ENCODE results near the gene FGD2. TPM values are rescaled to one million over a fixed set of nuclear protein-coding genes. Genes with fewer than 3 reads are reported as not detected.

FGD2 gene
- total and polyA plus RNA-seq, 2 donors = 8.5 to 22.1 TPM

DNA sequence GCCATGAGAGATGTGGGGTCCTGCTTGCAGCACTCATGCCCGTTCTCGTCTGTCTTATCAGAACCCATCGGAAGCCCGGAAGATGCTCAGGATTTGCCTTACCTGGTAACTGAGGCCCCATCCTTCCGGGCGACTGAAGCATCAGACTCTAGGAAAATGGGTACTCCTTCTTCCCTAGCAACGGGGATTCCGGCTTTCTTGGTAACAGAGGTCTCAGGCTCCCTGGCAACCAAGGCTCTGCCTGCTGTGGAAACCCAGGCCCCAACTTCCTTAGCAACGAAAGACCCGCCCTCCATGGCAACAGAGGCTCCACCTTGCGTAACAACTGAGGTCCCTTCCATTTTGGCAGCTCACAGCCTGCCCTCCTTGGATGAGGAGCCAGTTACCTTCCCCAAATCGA is 42.6 kb upstream of the FGD2 start:
- Histone ChIP-seq H3K9me3 (ENCODE audit: control insufficient read depth in 2 of 2, insufficient read depth in 1 of 2, low read length in 1 of 2) (peaks cover 0 to 11% of the 10 kb centered on the region in 2 donors), H3K4me3 (ENCODE audit: low read length in 2 of 2) (peak overlapping the region; percentile 23 to 46), H3K27ac (ENCODE audit: low read depth in 1 of 2, low read length in 1 of 2) (peak overlapping the region; percentile 73 to 95), H3K27me3 (ENCODE audit: control insufficient read depth in 2 of 2, insufficient read depth in 1 of 2, low read length in 1 of 2) (peaks cover 0 to 2% of the 10 kb centered on the region in 2 donors), H3K36me3 (ENCODE audit: control insufficient read depth in 2 of 2, insufficient read depth in 2 of 2, low read length in 1 of 2) (peaks cover 11 to 19% of the 10 kb centered on the region in 2 donors), H3K4me1 (ENCODE audit: control insufficient read depth in 2 of 2, insufficient read depth in 2 of 2, low read length in 2 of 2) (peaks cover 24 to 59% of the 10 kb centered on the region in 2 donors)
- peak; percentile 77 to 96 (median 91) for DNase-seq (ENCODE audit: low read depth in 6 of 9, low spot score in 9 of 9)
- WGBS = 19% methylated on average over 12 of the region's 12 CpGs

DNA sequence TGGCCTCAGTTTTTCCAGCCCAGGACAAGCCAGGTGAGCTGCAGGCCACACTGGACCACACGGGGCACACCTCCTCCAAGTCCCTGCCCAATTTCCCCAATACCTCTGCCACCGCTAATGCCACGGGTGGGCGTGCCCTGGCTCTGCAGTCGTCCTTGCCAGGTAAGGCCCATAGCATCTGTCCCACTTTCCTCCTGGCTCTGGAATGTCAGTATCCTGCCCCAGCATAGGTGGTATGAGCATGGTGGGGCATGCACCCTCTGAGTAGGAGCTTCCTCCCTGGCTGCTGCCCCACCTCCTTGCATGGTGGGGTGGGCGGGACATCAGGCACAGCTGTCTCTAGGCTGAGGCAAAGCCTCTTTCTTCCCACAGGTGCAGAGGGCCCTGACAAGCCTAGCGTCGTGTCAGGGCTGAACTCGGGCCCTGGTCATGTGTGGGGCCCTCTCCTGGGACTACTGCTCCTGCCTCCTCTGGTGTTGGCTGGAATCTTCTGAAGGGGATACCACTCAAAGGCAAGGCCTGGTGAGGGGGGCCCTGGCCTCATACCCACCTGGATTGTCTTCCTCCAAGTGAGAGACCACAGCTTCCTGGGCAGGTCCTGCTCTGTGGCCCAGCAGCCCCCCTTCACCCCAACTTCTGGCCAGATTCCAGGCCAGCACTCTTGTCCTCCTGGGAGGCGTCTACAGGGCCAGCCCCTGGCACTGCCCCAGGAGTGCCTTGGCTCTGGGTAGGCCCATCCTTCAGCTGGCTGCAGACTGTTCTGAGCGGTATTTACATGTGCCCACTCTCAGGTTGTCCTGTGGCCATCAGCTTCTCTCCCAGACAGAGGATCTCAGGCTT is 41.8 kb upstream of the FGD2 start:
- H3K9me3 ChIP-seq (ENCODE audit: control insufficient read depth in 2 of 2, insufficient read depth in 1 of 2, low read length in 1 of 2) = peaks cover 0 to 11% of the 10 kb centered on the region in 2 donors
- peaks cover 19 to 27% of the 10 kb centered on the region in 2 donors for H3K36me3 ChIP-seq (ENCODE audit: control insufficient read depth in 2 of 2, insufficient read depth in 2 of 2, low read length in 1 of 2)
- 40% methylated on average over 11 of the region's 11 CpGs for WGBS
- peak in 7 of 9 donors; percentile 55 to 93 (median 85) for DNase-seq (ENCODE audit: low read depth in 6 of 9, low spot score in 9 of 9)
- peaks cover 0 to 2% of the 10 kb centered on the region in 2 donors for H3K27me3 ChIP-seq (ENCODE audit: control insufficient read depth in 2 of 2, insufficient read depth in 1 of 2, low read length in 1 of 2)
- peak overlapping the region; percentile 73 to 95 for H3K27ac ChIP-seq (ENCODE audit: low read depth in 1 of 2, low read length in 1 of 2)
- peak overlapping the region; percentile 23 to 46 for H3K4me3 ChIP-seq (ENCODE audit: low read length in 2 of 2)
- H3K4me1 ChIP-seq (ENCODE audit: control insufficient read depth in 2 of 2, insufficient read depth in 2 of 2, low read length in 2 of 2) = peaks cover 24 to 59% of the 10 kb centered on the region in 2 donors

DNA sequence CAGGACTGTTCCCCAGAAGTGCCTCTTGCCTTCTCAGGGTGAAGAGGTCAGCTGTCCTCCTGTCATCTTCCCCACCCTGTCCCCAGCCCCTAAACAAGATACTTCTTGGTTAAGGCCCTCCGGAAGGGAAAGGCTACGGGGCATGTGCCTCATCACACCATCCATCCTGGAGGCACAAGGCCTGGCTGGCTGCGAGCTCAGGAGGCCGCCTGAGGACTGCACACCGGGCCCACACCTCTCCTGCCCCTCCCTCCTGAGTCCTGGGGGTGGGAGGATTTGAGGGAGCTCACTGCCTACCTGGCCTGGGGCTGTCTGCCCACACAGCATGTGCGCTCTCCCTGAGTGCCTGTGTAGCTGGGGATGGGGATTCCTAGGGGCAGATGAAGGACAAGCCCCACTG is 41.1 kb upstream of the FGD2 start:
- peaks cover 26 to 34% of the 10 kb centered on the region in 2 donors for H3K36me3 ChIP-seq (ENCODE audit: control insufficient read depth in 2 of 2, insufficient read depth in 2 of 2, low read length in 1 of 2)
- peak in 1 of 9 donors; percentile 34 for DNase-seq (ENCODE audit: low read depth in 6 of 9, low spot score in 9 of 9)
- H3K27me3 ChIP-seq (ENCODE audit: control insufficient read depth in 2 of 2, insufficient read depth in 1 of 2, low read length in 1 of 2) = peaks cover 0 to 2% of the 10 kb centered on the region in 2 donors
- peaks cover 24 to 58% of the 10 kb centered on the region in 2 donors for H3K4me1 ChIP-seq (ENCODE audit: control insufficient read depth in 2 of 2, insufficient read depth in 2 of 2, low read length in 2 of 2)
- 77% methylated on average over 6 of the region's 6 CpGs for WGBS
- peaks cover 0 to 11% of the 10 kb centered on the region in 2 donors for H3K9me3 ChIP-seq (ENCODE audit: control insufficient read depth in 2 of 2, insufficient read depth in 1 of 2, low read length in 1 of 2)
- H3K27ac ChIP-seq (ENCODE audit: low read depth in 1 of 2, low read length in 1 of 2) = peak overlapping the region; percentile 33 to 95
- no peak overlapping the region for H3K4me3 ChIP-seq (ENCODE audit: low read length in 2 of 2)

DNA sequence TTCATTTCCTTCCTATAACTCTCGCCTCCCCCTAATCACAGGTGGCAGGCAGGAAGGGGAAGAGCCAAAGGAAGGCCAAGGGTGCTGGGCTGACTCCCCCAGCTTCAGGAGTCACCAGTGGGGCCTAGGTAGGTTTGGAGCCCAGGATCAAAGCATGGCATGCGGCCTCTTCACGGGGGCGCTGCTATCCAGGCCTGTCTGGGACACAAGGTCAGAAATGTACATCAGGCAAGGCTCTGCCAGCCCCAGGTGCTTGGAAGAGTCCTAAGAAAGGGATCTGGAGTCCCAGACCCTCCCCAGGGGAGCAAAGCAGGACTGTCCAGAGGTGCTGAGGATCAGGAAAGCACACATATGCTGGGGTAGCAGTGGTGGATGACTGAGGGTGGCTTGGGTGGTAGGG is 40.5 kb upstream of the FGD2 start:
- H3K4me3 ChIP-seq (ENCODE audit: low read length in 2 of 2) = no peak overlapping the region
- peaks cover 31 to 39% of the 10 kb centered on the region in 2 donors for H3K36me3 ChIP-seq (ENCODE audit: control insufficient read depth in 2 of 2, insufficient read depth in 2 of 2, low read length in 1 of 2)
- DNase-seq (ENCODE audit: low read depth in 6 of 9, low spot score in 9 of 9) = peak in 1 of 9 donors; percentile 52
- 66% methylated on average over 4 of the region's 4 CpGs for WGBS
- peaks cover 0 to 11% of the 10 kb centered on the region in 2 donors for H3K9me3 ChIP-seq (ENCODE audit: control insufficient read depth in 2 of 2, insufficient read depth in 1 of 2, low read length in 1 of 2)
- H3K4me1 ChIP-seq (ENCODE audit: control insufficient read depth in 2 of 2, insufficient read depth in 2 of 2, low read length in 2 of 2) = peaks cover 24 to 57% of the 10 kb centered on the region in 2 donors
- peak overlapping the region in 1 of 2 donors; percentile 95 for H3K27ac ChIP-seq (ENCODE audit: low read depth in 1 of 2, low read length in 1 of 2)
- H3K27me3 ChIP-seq (ENCODE audit: control insufficient read depth in 2 of 2, insufficient read depth in 1 of 2, low read length in 1 of 2) = peaks cover 0 to 2% of the 10 kb centered on the region in 2 donors

DNA sequence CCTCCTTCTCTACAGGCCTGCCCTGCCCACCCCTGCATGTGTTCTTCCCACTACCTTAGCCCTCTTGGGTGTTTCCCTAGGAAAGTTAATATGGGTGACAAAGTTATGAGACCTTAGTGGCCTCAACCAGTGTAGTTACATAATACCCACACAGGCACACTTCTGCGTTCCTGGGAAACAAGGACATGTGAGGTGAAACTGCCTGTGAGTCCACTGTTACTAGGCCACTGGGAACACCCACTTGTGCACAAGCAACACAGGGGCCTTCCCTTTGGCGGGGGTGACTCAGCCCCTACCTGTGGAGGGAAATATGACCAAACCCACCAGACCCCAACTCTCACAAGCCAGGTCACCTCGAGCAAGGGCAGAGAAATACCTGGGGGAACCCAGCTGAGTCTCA is 38.2 kb upstream of the FGD2 start:
- 98% methylated on average over 3 of the region's 3 CpGs for WGBS
- Histone ChIP-seq H3K27ac (ENCODE audit: low read depth in 1 of 2, low read length in 1 of 2) (no peak overlapping the region), H3K9me3 (ENCODE audit: control insufficient read depth in 2 of 2, insufficient read depth in 1 of 2, low read length in 1 of 2) (peaks cover 0 to 9% of the 10 kb centered on the region in 2 donors), H3K36me3 (ENCODE audit: control insufficient read depth in 2 of 2, insufficient read depth in 2 of 2, low read length in 1 of 2) (peaks cover 55 to 63% of the 10 kb centered on the region in 2 donors), H3K27me3 (ENCODE audit: control insufficient read depth in 2 of 2, insufficient read depth in 1 of 2, low read length in 1 of 2) (no peaks in the 10 kb centered on the region), H3K4me3 (ENCODE audit: low read length in 2 of 2) (no peak overlapping the region), H3K4me1 (ENCODE audit: control insufficient read depth in 2 of 2, insufficient read depth in 2 of 2, low read length in 2 of 2) (peaks cover 23 to 42% of the 10 kb centered on the region in 2 donors)
- DNase-seq (ENCODE audit: low read depth in 6 of 9, low spot score in 9 of 9) = no peak

DNA sequence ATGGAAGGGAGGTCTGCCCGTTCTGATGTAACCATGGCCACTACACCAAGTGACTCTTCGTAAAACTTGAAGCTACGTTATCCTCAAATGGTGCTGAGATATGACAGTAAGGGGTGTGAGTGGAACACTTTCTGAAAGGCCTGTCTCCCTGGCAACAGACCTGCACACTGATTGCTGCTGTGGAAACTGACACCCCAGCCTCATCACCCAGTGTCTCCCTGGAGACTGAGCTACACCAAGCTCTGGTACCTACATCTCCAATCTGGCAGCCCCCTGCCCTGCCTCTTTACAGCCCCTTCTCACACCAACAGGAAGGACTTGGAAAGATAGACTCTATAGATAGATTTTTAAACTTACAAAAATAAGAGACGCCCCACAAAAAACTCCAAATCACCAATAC is 37.7 kb upstream of the FGD2 start:
- H3K27ac ChIP-seq (ENCODE audit: low read depth in 1 of 2, low read length in 1 of 2) = no peak overlapping the region
- H3K4me3 ChIP-seq (ENCODE audit: low read length in 2 of 2) = no peak overlapping the region
- H3K27me3 ChIP-seq (ENCODE audit: control insufficient read depth in 2 of 2, insufficient read depth in 1 of 2, low read length in 1 of 2) = no peaks in the 10 kb centered on the region
- WGBS = 98% methylated on average over 4 of the region's 4 CpGs
- DNase-seq (ENCODE audit: low read depth in 6 of 9, low spot score in 9 of 9) = no peak
- peaks cover 59 to 68% of the 10 kb centered on the region in 2 donors for H3K36me3 ChIP-seq (ENCODE audit: control insufficient read depth in 2 of 2, insufficient read depth in 2 of 2, low read length in 1 of 2)
- H3K4me1 ChIP-seq (ENCODE audit: control insufficient read depth in 2 of 2, insufficient read depth in 2 of 2, low read length in 2 of 2) = peaks cover 22 to 38% of the 10 kb centered on the region in 2 donors
- H3K9me3 ChIP-seq (ENCODE audit: control insufficient read depth in 2 of 2, insufficient read depth in 1 of 2, low read length in 1 of 2) = peaks cover 0 to 9% of the 10 kb centered on the region in 2 donors

DNA sequence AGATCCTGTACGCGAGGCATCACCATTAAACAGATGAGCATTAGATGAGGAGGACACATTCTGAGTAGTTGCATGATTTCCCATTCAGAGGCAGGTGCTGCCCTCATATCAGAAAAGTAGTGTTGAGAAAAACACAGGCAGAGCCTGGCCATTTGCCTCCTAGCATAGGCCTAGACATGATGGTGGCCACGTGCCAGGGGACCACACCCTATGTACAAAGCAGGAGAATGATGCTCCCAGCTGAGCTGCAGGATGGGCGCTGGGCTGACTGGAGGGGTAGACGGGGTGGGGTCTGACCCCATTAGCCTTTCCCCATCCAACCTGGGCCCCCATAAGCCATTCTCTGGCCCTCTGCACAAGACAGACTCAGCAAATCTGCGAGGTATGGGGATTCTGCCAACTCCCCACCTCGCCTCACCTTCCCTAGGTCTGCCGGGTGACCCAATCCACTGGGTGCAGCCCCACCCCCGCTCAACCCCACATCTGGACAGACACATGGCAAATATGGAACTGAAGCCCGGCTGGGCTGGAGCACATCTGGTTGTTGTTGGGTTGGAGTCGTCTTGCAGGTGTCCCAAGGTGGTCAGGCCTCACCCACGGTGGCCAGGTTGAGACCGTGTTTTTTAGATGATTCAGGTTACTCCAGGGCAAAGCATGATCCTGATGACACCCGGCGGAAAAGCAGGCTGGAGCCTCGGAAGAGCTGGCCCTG is 37.0 kb upstream of the FGD2 start:
- H3K4me3 ChIP-seq (ENCODE audit: low read length in 2 of 2) = no peak overlapping the region
- no peak overlapping the region for H3K27ac ChIP-seq (ENCODE audit: low read depth in 1 of 2, low read length in 1 of 2)
- H3K4me1 ChIP-seq (ENCODE audit: control insufficient read depth in 2 of 2, insufficient read depth in 2 of 2, low read length in 2 of 2) = peaks cover 16 to 31% of the 10 kb centered on the region in 2 donors
- no peak for DNase-seq (ENCODE audit: low read depth in 6 of 9, low spot score in 9 of 9)
- no peaks in the 10 kb centered on the region for H3K27me3 ChIP-seq (ENCODE audit: control insufficient read depth in 2 of 2, insufficient read depth in 1 of 2, low read length in 1 of 2)
- whole genome bisulfite sequencing = 95% methylated on average over 16 of the region's 16 CpGs
- H3K36me3 ChIP-seq (ENCODE audit: control insufficient read depth in 2 of 2, insufficient read depth in 2 of 2, low read length in 1 of 2) = peaks cover 66 to 75% of the 10 kb centered on the region in 2 donors
- H3K9me3 ChIP-seq (ENCODE audit: control insufficient read depth in 2 of 2, insufficient read depth in 1 of 2, low read length in 1 of 2) = peaks cover 0 to 4% of the 10 kb centered on the region in 2 donors

DNA sequence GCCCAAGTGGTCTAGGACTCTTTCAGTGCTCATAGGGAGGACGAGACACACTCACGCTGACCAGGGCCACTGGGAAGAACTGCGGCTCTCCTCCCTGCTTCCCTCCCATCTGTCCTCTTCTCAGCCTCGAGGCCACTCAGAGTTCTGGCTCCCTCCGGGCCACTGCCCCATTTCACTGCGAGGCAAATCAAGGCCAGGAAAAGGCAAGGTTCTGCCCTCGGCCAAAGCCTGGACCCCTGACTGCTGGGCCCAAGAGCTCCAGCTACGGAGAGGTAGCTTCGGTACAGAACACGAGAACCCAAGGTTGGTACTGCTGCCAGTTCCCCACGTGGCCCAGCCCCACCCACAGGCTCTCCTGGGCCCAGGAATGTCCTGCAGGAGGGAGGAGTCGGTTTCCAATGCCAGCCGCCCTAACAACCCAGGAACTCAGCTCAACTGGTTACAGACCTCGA is 36.2 kb upstream of the FGD2 start:
- H3K27ac ChIP-seq (ENCODE audit: low read depth in 1 of 2, low read length in 1 of 2) = no peak overlapping the region
- no peaks in the 10 kb centered on the region for H3K9me3 ChIP-seq (ENCODE audit: control insufficient read depth in 2 of 2, insufficient read depth in 1 of 2, low read length in 1 of 2)
- H3K4me3 ChIP-seq (ENCODE audit: low read length in 2 of 2) = no peak overlapping the region
- WGBS = 94% methylated on average over 14 of the region's 14 CpGs
- peaks cover 9 to 23% of the 10 kb centered on the region in 2 donors for H3K4me1 ChIP-seq (ENCODE audit: control insufficient read depth in 2 of 2, insufficient read depth in 2 of 2, low read length in 2 of 2)
- DNase-seq (ENCODE audit: low read depth in 6 of 9, low spot score in 9 of 9) = no peak
- no peaks in the 10 kb centered on the region for H3K27me3 ChIP-seq (ENCODE audit: control insufficient read depth in 2 of 2, insufficient read depth in 1 of 2, low read length in 1 of 2)
- peaks cover 74 to 83% of the 10 kb centered on the region in 2 donors for H3K36me3 ChIP-seq (ENCODE audit: control insufficient read depth in 2 of 2, insufficient read depth in 2 of 2, low read length in 1 of 2)

Measured in thymus (tissue), 11 donors.